Stimulated activated CD4-positive, alpha-beta T cell treated with anti-CD3 and anti-CD28 coated beads, Interleukin-15, amount 100 ng/mL, for 48 hours (primary cell): ENCODE measurements around the gene SALL3.
"Not testable (repeated sequence)": the region's sequence is repeated elsewhere in the genome, so short reads cannot be mapped to it uniquely, and the experiment has no call there.

Source experiments
- DNase-seq, 2 donors: peaks; one replicate each; pipeline ENCODE4 v3.0.0-alpha.2; 2020; ENCODE audit warnings: low read depth in 2 of 2

Gene SALL3

GRCh38 chr18:78979730-78980278 lies at the start of gene SALL3:
Gene SALL3, plus strand, starts transcription at chr18:78979818. Its CDS starts 457 bp downstream, at chr18:78980275.
- no peak for DNase-seq

GRCh38 chr18:78932281-78932680 lies 47.3 kb upstream of the SALL3 start:
- no peak for DNase-seq

GRCh38 chr18:78934003-78934402 lies 45.6 kb upstream of the SALL3 start:
- no peak for DNase-seq

- no peak for DNase-seq
Observed at GRCh38 chr18:78934551-78935225, 44.9 kb upstream of the SALL3 start.

GRCh38 chr18:78935406-78935805 lies 44.2 kb upstream of the SALL3 start:
- no peak for DNase-seq

- no peak for DNase-seq
Observed at GRCh38 chr18:78936251-78937005, 43.2 kb upstream of the SALL3 start.

- no peak for DNase-seq
Observed at GRCh38 chr18:78937166-78937565, 42.5 kb upstream of the SALL3 start.

- DNase-seq, result peak in 1 of 2 donors; percentile 33
Observed at GRCh38 chr18:78939105-78939504, 40.5 kb upstream of the SALL3 start.

GRCh38 chr18:78939734-78940494 lies 39.7 kb upstream of the SALL3 start:
- no peak for DNase-seq

- DNase-seq, result not testable (repeated sequence)
Observed at GRCh38 chr18:78942236-78942635, 37.4 kb upstream of the SALL3 start.

GRCh38 chr18:78945628-78946027 lies 34.0 kb upstream of the SALL3 start:
- no peak for DNase-seq

GRCh38 chr18:78947291-78947690 lies 32.3 kb upstream of the SALL3 start:
- DNase-seq, result no peak

- no peak for DNase-seq
Observed at GRCh38 chr18:78948221-78948620, 31.4 kb upstream of the SALL3 start.

- no peak for DNase-seq
Observed at GRCh38 chr18:78948707-78949106, 30.9 kb upstream of the SALL3 start.

- DNase-seq, result no peak
Observed at GRCh38 chr18:78949216-78949615, 30.4 kb upstream of the SALL3 start.

- DNase-seq, result no peak
Observed at GRCh38 chr18:78950386-78950785, 29.2 kb upstream of the SALL3 start.

- DNase-seq, result no peak
Observed at GRCh38 chr18:78953566-78953965, 26.1 kb upstream of the SALL3 start.

- no peak for DNase-seq
Observed at GRCh38 chr18:78955051-78955450, 24.6 kb upstream of the SALL3 start.

GRCh38 chr18:78957140-78957539 lies 22.5 kb upstream of the SALL3 start:
- DNase-seq, result no peak

- DNase-seq, result no peak
Observed at GRCh38 chr18:78960709-78961108, 18.9 kb upstream of the SALL3 start.

- no peak for DNase-seq
Observed at GRCh38 chr18:78962098-78962497, 17.5 kb upstream of the SALL3 start.

GRCh38 chr18:78964727-78965126 lies 14.9 kb upstream of the SALL3 start:
- DNase-seq, result not testable (repeated sequence)
